CD4-positive, alpha-beta T cell treated with Interleukin-15 for 1 hour (primary cell): ENCODE results near the gene LHPP.

Experiments
- DNase-seq: peaks from one replicate; pipeline ENCODE4 v3.0.0-alpha.2; 2020

Gene LHPP

GRCh38 chr10:124473070-124473469, 11.4 kb downstream of the LHPP start:
- DNase-seq: no peak

- DNase-seq: no peak
Observed at GRCh38 chr10:124474514-124475070, 13.0 kb downstream of the LHPP start.

GRCh38 chr10:124476043-124476725, 14.6 kb downstream of the LHPP start:
- DNase-seq: no peak

GRCh38 chr10:124477614-124478363, 16.2 kb downstream of the LHPP start:
- DNase-seq: no peak

- no peak for DNase-seq
Observed at GRCh38 chr10:124478515-124478914, 16.9 kb downstream of the LHPP start.

GRCh38 chr10:124480860-124481259, 19.2 kb downstream of the LHPP start:
- DNase-seq: peak; percentile 8

GRCh38 chr10:124481717-124482116, 20.1 kb downstream of the LHPP start:
- no peak for DNase-seq

- DNase-seq: peak; percentile 6
Observed at GRCh38 chr10:124482236-124482800, 20.7 kb downstream of the LHPP start.

- DNase-seq: no peak
Observed at GRCh38 chr10:124482876-124483275, 21.3 kb downstream of the LHPP start.

GRCh38 chr10:124484031-124484430, 22.4 kb downstream of the LHPP start:
- no peak for DNase-seq

GRCh38 chr10:124484661-124485060, 23.0 kb downstream of the LHPP start:
- DNase-seq: no peak

GRCh38 chr10:124486635-124487034, 25.0 kb downstream of the LHPP start:
- no peak for DNase-seq

- DNase-seq: no peak
Observed at GRCh38 chr10:124491105-124491504, 29.5 kb downstream of the LHPP start.

- DNase-seq: no peak
Observed at GRCh38 chr10:124492266-124492665, 30.6 kb downstream of the LHPP start.

GRCh38 chr10:124493214-124493882, 31.7 kb downstream of the LHPP start:
- no peak for DNase-seq

- no peak for DNase-seq
Observed at GRCh38 chr10:124494046-124494807, 32.6 kb downstream of the LHPP start.

GRCh38 chr10:124495162-124495561, 33.5 kb downstream of the LHPP start:
- DNase-seq: no peak

GRCh38 chr10:124495725-124496124, 34.1 kb downstream of the LHPP start:
- no peak for DNase-seq

- DNase-seq: no peak
Observed at GRCh38 chr10:124496150-124496549, 34.5 kb downstream of the LHPP start.

GRCh38 chr10:124496620-124497019, 35.0 kb downstream of the LHPP start:
- no peak for DNase-seq

GRCh38 chr10:124497196-124497881, 35.7 kb downstream of the LHPP start:
- no peak for DNase-seq

- DNase-seq: no peak
Observed at GRCh38 chr10:124498056-124498455, 36.4 kb downstream of the LHPP start.
